ENCODE results near the gene IQGAP2.

- TF ChIP-seq TARDBP (IDR thresholded peaks at IDR 0.05) (no peak), NFRKB (IDR thresholded peaks at IDR 0.05) (no peak), PKNOX1 (IDR thresholded peaks at IDR 0.05) (no peak), CTBP1 (IDR thresholded peaks at IDR 0.05; ENCODE audit: borderline replicate concordance) (no peak), SP1 (IDR thresholded peaks at IDR 0.05) (no peak), BHLHE40 (IDR thresholded peaks at IDR 0.05; ENCODE audit: borderline replicate concordance) (no peak), HDGF (IDR thresholded peaks at IDR 0.05; ENCODE audit: borderline replicate concordance) (no peak), FOXM1 (IDR thresholded peaks at IDR 0.05; ENCODE audit: borderline replicate concordance) (no peak), FOXA1 (IDR thresholded peaks at IDR 0.05) (no peak), SUZ12 (IDR thresholded peaks at IDR 0.05) (no peak), FOXK2 (IDR thresholded peaks at IDR 0.05) (no peak), ZNF384 (IDR thresholded peaks at IDR 0.05) (no peak)
These were observed 22.6 kb upstream of the IQGAP2 start for GRCh38 chr5:76380346-76381066.
